ENCODE results near the gene RETREG3. TPM values are rescaled to one million over a fixed set of nuclear protein-coding genes. Genes with fewer than 3 reads are reported as not detected.
"Not testable (repeated sequence)": the region's sequence is repeated elsewhere in the genome, so short reads cannot be mapped to it uniquely, and the experiment has no call there.

Gene RETREG3
- total and polyA plus RNA-seq, 2 experiments from 2014 or later, result 36.3 to 66.7 TPM

DNA sequence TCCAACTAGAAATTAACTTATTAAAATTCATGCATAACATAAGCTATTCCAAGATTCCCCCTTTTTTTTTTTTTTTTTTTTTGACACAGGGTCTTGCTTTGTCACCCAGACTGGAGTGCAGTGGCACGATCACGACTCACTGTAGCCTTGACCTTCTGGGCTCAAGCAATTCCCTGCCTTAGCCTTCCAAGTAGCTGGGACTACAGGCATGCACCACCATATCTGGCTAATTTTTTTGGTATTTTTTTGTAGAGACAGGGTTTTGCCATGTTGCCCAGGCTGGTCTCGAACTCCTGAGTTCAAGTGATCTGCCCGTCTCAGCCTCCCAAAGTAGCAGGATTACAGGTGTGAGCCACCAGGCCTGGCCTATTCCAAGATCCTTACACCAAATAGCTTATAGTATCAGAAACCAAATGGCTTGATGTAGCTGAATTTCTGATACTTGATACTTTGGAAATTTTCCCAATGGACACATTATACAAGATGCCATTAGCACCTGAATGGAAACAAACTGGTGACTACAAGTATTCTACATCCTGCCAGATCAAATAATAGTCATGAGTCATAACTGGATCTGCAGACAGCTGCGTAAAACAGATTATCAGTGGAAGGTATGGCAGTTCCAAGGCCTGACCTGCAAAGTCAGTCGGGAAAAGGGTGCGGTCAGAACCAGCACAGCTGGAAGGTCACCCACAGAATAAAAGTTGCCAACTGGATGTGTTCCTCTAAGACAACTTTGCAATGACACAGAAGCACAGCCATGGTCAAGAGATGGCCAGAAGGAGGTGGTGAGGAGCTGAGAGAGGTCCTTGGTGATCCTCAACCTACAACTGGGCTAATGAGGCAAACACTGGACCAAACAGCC lies 14.8 kb upstream of the RETREG3 start:
- Histone ChIP-seq H3K9me2 (ENCODE audit: insufficient read depth) (no peaks in the 10 kb centered on the region), H3K27ac (no peak overlapping the region), H3K9me3 (ENCODE audit: low read depth) (no peaks in the 10 kb centered on the region), H4K20me1 (ENCODE audit: insufficient read depth) (no peaks in the 10 kb centered on the region), H2AFZ (no peak overlapping the region), H3K79me2 (ENCODE audit: insufficient read depth) (no peaks in the 10 kb centered on the region), H3K27me3 (replicated peaks; ENCODE audit: insufficient read depth) (no peaks in the 10 kb centered on the region), H3F3A (ENCODE audit: insufficient read depth) (no peaks in the 10 kb centered on the region), H3K4me3 (no peak overlapping the region), H3K4me2 (ENCODE audit: unreplicated experiment) (no peak overlapping the region), H3K4me1 (ENCODE audit: insufficient read depth) (no peaks in the 10 kb centered on the region), H3K36me3 (ENCODE audit: low read depth) (no peaks in the 10 kb centered on the region), H3K9ac (no peak overlapping the region)
- no peak for DNase-seq
- no peak for TF ChIP-seq EZH2phosphoT487 (IDR thresholded peaks at IDR 0.05; ENCODE audit: insufficient read depth, low read depth)
- no peak for TF ChIP-seq EZH2 (IDR thresholded peaks at IDR 0.05; ENCODE audit: insufficient read depth, poor library complexity, severe bottlenecking)
- in situ Hi-C loops (cut with MboI), result no loop called here
- WGBS, 2 experiments (ENCODE audit: low coverage in 1 of 2, low lambda C conversion rate in 2 of 2, missing lambda C conversion rate in 2 of 2), result 85 to 88% methylated on average over 7 of the region's 7 CpGs

DNA sequence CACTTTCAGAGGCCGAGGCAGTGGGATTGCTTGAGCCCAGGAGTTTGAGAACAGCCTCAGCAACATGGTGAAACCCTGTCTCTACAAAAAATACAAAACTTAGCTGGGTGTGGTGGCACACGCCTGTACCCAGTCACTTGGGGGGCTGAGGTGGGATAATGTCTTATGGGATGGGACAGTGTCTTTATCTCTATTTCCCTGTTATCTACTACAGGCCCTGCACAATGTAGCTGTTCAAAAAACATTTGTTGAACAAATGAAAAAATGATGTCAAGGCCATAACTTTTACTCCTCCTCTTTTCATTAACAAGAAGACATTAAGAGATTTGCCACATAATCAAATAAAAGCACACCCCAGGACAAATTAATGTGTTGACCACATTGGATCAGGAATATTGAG lies 14.1 kb upstream of the RETREG3 start:
- Histone ChIP-seq H3K4me1 (ENCODE audit: insufficient read depth) (no peaks in the 10 kb centered on the region), H3K9me2 (ENCODE audit: insufficient read depth) (no peaks in the 10 kb centered on the region)

DNA sequence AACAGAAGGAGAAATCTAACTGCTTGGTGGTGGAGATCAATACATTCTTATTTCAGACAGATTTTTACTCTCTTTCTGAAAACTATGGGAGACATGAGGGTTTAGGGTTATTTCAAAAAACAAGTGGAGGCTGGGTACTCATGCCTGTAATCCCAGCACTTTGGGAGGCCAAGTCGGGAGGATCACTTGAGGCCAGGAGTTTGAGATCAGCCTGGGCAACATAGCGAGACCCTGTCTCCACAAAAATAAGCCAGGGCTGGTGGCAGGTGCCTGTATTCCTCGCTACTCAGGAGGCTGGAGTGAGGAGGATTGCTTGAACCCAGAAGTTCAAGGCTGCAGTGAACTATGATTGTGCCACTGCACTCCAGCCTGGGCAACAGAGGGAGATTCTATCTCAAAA lies 12.8 kb upstream of the RETREG3 start:
- H3K4me2 ChIP-seq (ENCODE audit: unreplicated experiment); H3K9me2 ChIP-seq (ENCODE audit: insufficient read depth); H3K4me1 ChIP-seq (ENCODE audit: insufficient read depth); H3K27me3 ChIP-seq (replicated peaks; ENCODE audit: insufficient read depth); H2AFZ ChIP-seq; H3K9ac ChIP-seq; H3K4me3 ChIP-seq; H3F3A ChIP-seq (ENCODE audit: insufficient read depth); DNase-seq; H3K9me3 ChIP-seq (ENCODE audit: low read depth); H4K20me1 ChIP-seq (ENCODE audit: insufficient read depth); H3K36me3 ChIP-seq (ENCODE audit: low read depth); H3K27ac ChIP-seq; H3K79me2 ChIP-seq (ENCODE audit: insufficient read depth); in situ Hi-C loops (cut with MboI): not testable (repeated sequence)
- 81 to 93% methylated on average over 3 of the region's 3 CpGs for WGBS, 2 experiments (ENCODE audit: low coverage in 1 of 2, low lambda C conversion rate in 2 of 2, missing lambda C conversion rate in 2 of 2)

More for the DNA sequence above, 14.1 kb upstream of the RETREG3 start:
- DNase-seq, result no peak
- TF ChIP-seq EZH2 (IDR thresholded peaks at IDR 0.05; ENCODE audit: insufficient read depth, poor library complexity, severe bottlenecking) (no peak), EZH2phosphoT487 (IDR thresholded peaks at IDR 0.05; ENCODE audit: insufficient read depth, low read depth) (no peak)
- no peaks in the 10 kb centered on the region for H3K36me3 ChIP-seq (ENCODE audit: low read depth)
- H4K20me1 ChIP-seq (ENCODE audit: insufficient read depth), result no peaks in the 10 kb centered on the region
- H3K9me3 ChIP-seq (ENCODE audit: low read depth), result no peaks in the 10 kb centered on the region
- in situ Hi-C loops (cut with MboI), result no loop called here
- no peak overlapping the region for H3K4me3 ChIP-seq
- H2AFZ ChIP-seq, result no peak overlapping the region
- H3K4me2 ChIP-seq (ENCODE audit: unreplicated experiment), result no peak overlapping the region
- H3K79me2 ChIP-seq (ENCODE audit: insufficient read depth), result no peaks in the 10 kb centered on the region
- WGBS, 2 experiments (ENCODE audit: low coverage in 1 of 2, low lambda C conversion rate in 2 of 2, missing lambda C conversion rate in 2 of 2), result 74 to 76% methylated on average over 2 of the region's 2 CpGs
- H3K9ac ChIP-seq, result no peak overlapping the region
- no peaks in the 10 kb centered on the region for H3F3A ChIP-seq (ENCODE audit: insufficient read depth)
- H3K27me3 ChIP-seq (replicated peaks; ENCODE audit: insufficient read depth), result no peaks in the 10 kb centered on the region
- no peak overlapping the region for H3K27ac ChIP-seq

- H3F3A ChIP-seq (ENCODE audit: insufficient read depth), result no peaks in the 10 kb centered on the region
- no peak for DNase-seq
- no peaks in the 10 kb centered on the region for H3K9me2 ChIP-seq (ENCODE audit: insufficient read depth)
- H3K27ac ChIP-seq, result no peak overlapping the region
- 43 to 53% methylated on average over 9 of the region's 9 CpGs for WGBS, 2 experiments (ENCODE audit: low coverage in 1 of 2, low lambda C conversion rate in 2 of 2, missing lambda C conversion rate in 2 of 2)
- H3K36me3 ChIP-seq (ENCODE audit: low read depth), result peaks cover 10% of the 10 kb centered on the region; the same call in 1 of the 2 replicates
- no peak for TF ChIP-seq EZH2 (IDR thresholded peaks at IDR 0.05; ENCODE audit: insufficient read depth, poor library complexity, severe bottlenecking)
- no peak for TF ChIP-seq EZH2phosphoT487 (IDR thresholded peaks at IDR 0.05; ENCODE audit: insufficient read depth, low read depth)
- no peaks in the 10 kb centered on the region for H3K27me3 ChIP-seq (replicated peaks; ENCODE audit: insufficient read depth)
- no peak overlapping the region for H3K4me2 ChIP-seq (ENCODE audit: unreplicated experiment)
- H3K79me2 ChIP-seq (ENCODE audit: insufficient read depth), result no peaks in the 10 kb centered on the region
- H3K4me1 ChIP-seq (ENCODE audit: insufficient read depth), result no peaks in the 10 kb centered on the region
- in situ Hi-C loops (cut with MboI), result no loop called here
- no peaks in the 10 kb centered on the region for H3K9me3 ChIP-seq (ENCODE audit: low read depth)
- H4K20me1 ChIP-seq (ENCODE audit: insufficient read depth), result no peaks in the 10 kb centered on the region
- no peak overlapping the region for H2AFZ ChIP-seq
- no peak overlapping the region for H3K9ac ChIP-seq
- H3K4me3 ChIP-seq, result no peak overlapping the region
Observed at GRCh38 chr17:42618442-42619150, 9.4 kb upstream of the RETREG3 start.
